NCI-H1694 treated with DMSO at 0.1 percent for 48 hours (cell line): ENCODE results near the gene PKNOX2.

Experiments used
- DNase-seq: peaks from one replicate; lab custom pipeline; 2025; lab: John Stamatoyannopoulos, UW

The PKNOX2 gene

DNA sequence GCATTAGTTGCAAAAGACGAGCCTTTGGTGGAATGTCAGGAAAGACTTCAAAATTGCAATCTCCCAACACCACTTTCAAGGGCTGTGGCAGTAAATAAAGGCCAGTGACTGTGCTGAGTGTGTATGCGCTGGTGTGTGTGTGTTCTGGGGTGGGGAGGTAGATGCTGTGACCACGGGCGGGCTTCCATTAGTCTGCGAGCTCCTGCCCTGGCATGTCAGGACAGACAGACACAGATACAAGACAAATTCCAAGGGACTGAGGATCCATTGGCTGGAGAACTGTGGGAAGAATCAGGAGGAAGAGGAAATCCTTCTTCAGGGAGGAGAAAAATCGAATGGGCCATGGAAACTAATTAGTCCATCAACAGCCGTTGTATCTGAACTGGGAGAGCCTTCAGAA lies 248.0 kb downstream of the PKNOX2 start:
- DNase-seq, result no peak

GRCh38 chr11:125413226-125413625 lies 248.7 kb downstream of the PKNOX2 start:
- DNase-seq, result no peak

GRCh38 chr11:125414121-125414520 lies 249.6 kb downstream of the PKNOX2 start:
- DNase-seq, result no peak

DNA sequence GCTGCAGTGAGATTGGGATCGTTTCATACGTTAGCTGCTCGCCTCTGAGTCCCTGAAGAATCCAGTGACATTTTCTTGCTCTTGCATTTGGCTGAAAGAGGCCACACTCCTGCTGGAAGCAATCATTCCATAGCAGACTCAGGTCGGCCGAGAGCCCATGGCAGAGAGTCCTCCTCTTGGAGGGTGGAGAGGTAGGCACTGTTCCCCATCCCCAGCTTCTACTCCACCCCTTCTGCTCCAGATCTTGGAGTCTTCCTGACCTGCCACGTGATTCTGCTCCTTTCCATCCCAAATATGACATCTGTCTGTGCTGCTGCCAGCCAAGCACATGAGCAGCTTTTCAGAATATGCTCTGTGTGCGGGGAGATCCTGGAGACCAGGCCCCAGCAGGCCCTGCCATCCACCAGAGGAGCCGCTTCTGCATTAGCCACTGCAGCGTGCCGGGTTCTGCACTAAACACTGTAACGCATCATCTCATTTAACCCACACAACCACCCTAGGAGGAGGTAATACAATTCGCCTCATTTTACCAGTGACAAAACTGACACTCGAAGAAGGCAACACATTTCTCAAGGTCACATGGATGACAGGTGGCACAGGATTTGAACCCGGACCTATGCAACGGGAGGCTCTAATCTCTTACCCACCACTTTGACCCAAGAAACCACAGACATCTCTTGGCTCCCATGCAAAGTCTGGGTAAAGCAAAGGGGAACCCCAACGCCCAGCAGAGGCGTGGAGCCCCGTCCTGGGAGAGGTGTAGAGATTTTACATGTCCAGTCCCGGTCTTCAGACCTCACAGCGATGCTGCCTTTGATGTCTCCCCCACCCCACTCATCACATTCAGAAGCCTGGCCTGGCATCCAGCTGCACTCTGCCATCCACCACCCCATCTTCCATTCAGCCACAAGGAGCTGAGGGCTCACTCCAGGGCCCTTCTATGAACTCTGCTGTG lies 252.7 kb downstream of the PKNOX2 start:
- no peak for DNase-seq

DNA sequence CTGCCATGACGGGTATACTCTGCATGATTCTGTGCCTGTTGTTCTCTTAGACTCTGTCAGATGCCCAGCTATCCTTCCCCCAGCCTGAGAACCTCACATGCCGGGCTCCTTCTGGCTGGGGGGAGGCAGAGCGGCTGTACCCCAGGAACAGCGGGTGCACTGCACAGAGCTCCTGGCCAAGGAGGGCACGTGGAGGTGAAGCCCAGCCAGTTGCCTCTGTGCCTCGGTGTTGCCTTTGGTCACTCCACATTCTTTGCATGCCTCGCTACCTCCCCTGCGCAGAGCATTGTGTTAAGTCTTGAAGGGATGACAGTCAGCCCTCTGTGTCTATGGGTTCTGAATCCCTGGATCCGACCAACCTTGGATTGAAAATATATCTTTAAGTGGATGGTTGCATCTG lies 253.8 kb downstream of the PKNOX2 start:
- DNase-seq, result no peak

GRCh38 chr11:125422681-125423080 lies 258.1 kb downstream of the PKNOX2 start:
- no peak for DNase-seq

DNA sequence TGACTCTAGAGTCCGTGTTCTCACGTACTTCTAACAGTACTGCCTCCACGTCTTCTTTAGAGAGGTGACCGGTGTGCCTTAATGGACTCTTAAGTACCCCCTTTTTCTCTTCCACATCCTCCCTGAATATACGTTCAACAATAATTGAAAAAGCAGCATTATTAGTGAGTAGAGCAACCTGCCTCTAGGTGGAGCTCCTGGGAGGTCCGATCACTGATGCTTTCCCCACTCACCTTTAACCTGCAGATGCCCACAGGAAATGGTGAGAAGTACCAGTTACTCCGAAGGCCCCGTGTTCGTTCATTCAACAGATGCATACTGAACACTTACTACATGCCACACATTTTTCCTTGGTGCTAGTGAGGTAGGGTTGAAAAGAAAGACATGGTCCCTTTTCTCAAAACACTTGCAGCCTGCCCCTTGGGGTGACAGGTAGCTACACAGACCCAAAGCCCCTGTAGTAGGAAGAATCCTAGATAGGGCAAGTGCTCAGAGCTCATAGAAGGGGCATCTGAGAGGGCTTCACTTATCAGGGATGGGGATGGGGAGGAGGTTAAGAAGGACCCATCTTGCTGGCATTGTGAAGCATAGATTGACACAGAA lies 258.8 kb downstream of the PKNOX2 start:
- DNase-seq, result no peak

DNA sequence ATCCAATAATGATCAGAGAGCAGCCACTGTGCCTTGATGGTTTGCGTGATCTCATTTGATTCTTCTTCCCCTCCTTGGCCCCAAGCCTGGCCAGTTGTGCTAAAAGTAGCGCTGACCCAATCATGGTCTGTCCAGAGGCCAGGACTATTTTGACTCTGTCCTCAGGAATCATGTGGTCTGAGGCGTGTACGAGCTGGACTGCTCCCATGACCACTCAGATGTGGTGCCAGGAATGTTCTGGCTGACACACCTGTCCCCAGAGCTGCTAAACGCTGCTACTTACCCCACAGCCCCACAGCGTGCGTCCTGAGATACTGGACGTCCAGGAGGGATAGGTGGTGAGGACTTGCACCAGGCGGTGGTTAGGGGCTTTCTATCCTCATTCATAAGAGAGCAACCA lies 261.1 kb downstream of the PKNOX2 start:
- DNase-seq, result no peak

- no peak for DNase-seq
Observed at GRCh38 chr11:125426818-125427528, 262.4 kb downstream of the PKNOX2 start.

GRCh38 chr11:125428486-125429173 lies 264.1 kb downstream of the PKNOX2 start:
- no peak for DNase-seq

DNA sequence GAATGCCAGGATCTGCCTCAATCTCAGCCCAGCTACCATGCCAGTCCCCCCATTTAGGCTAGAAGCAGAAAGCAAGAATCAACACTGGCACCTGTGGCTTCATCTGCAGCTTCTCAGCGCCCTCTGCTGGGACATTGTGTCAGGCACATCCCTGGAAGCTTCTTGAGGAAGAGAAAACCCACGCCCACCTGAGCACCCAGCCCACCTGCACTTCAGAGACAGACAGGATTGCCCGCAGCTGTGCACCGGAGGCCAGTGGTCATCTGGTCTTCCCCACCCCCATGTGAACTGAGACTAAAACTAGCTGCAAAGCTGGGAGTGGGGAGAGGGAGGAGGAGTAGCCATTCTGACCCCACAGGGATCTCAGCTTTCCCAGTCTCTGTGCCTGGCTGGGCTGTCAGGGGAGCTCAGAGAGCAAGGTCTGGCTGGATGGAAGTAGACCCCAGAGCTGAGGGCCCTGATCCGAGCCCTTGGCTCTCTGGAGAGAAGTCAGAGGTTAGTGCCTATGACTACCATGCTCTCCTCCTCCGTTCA lies 264.7 kb downstream of the PKNOX2 start:
- peak; percentile 12 for DNase-seq

- DNase-seq, result no peak
Observed at GRCh38 chr11:125429807-125430678, 265.5 kb downstream of the PKNOX2 start.

DNA sequence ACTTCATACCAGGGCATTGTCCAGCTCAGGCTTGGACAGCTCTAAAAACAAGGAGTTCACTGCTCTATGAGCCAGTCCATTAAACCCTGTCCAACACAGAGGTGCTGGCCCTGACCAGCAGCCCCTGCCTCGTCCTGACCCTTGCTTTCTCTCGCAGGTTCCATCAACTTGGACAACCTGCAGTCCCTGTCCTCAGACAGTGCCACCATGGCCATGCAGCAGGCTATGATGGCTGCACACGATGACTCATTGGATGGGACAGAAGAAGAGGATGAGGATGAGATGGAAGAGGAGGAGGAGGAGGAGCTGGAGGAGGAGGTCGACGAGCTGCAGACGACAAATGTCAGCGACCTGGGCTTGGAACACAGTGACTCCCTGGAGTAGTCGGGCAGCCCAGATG lies 266.5 kb downstream of the PKNOX2 start:
- no peak for DNase-seq

GRCh38 chr11:125431481-125431880 lies 266.9 kb downstream of the PKNOX2 start:
- no peak for DNase-seq

GRCh38 chr11:125433454-125434121 lies 269.0 kb downstream of the PKNOX2 start:
- DNase-seq, result no peak

DNA sequence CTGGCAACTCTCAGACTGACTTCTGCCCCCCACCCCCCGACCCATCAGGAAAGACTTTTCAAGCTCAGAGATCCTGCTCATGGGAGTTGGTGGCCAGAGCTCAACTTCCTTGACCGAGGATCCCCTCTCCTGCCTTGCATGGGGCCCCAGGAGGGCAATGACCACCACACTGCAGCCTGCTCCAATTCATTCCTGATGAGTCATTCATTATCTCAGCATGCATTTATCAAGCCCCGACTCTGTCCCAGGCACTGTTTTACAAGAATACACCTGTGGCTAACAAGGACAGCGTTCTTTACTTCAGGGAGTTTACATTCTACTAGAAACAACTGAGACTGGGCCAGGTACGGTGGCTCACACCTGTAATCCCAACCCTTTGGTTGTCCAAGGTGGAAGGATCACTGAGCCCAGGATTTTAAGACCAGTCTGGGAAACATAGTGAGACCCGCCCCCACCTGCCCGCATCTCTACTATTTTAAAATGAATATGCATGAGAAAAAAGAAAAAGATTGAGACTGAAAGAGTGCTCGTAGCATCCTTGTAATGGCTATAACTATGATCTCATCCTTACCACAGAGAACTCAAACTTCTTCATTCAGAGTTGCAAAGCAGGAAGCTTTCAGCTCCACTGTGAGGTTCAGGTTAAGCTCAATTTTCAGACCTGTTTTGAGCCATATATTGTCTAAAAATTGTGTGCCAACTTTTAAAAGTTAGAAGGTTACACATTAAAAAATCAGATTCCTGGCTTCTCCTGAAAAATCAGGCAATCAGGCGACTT lies 271.1 kb downstream of the PKNOX2 start:
- DNase-seq, result no peak

- DNase-seq, result no peak
Observed at GRCh38 chr11:125441648-125442410, 277.3 kb downstream of the PKNOX2 start.

DNA sequence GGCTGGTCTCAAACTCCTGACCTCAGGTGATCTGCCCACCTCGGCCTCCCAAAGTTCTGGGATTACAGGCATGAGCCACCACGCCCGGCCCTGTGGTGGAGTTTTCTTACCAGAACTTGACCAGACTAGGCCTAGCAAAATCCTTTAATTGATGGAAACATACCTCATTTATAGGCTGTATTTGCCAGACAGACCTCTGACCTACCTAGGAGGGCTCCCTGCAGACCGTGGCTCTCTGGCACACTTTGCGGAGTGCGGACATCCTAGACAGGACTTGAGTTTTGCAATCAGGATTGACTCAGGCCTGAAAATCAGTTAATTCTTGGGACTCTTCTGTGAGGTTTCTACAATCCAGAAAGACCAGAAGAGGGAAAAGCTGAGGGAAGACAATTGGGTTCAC lies 278.4 kb downstream of the PKNOX2 start:
- no peak for DNase-seq
